Thoracic aorta (tissue), 2 donors: ENCODE results near the gene HMCN1. TPM values are rescaled to one million over a fixed set of nuclear protein-coding genes. Genes with fewer than 3 reads are reported as not detected.

Experiments
- ATAC-seq: fragments of 150-250 bp; one replicate; pipeline ENCODE4 v1.8.0; 2017; ENCODE audit warnings: low read depth; ENCODE audit not compliant: insufficient number of reproducible peaks, low FRiP score
- DNase-seq: peaks from one replicate; pipeline ENCODE4 v3.0.0-alpha.2; 2020; ENCODE audit warnings: low spot score
- H3K27ac ChIP-seq, 2 donors: fragments of 200-600 bp; sonication (generic); 1 replicate in 1 of 2; 2 replicates in 1 of 2; pipeline ENCODE4 v1.5.1; 2016; ENCODE audit warnings: mild to moderate bottlenecking in 2 of 2, moderate library complexity in 2 of 2
- H3K27me3 ChIP-seq: fragments of 200-600 bp; sonication (generic); replicated peaks from 2 replicates; pipeline ENCODE4 v1.6.0; 2016; ENCODE audit warnings: mild to moderate bottlenecking; ENCODE audit not compliant: insufficient read depth
- H3K36me3 ChIP-seq: fragments of 200-600 bp; sonication (generic); one replicate; pipeline ENCODE4 v1.5.1; 2016
- H3K4me1 ChIP-seq, 2 donors: fragments of 200-600 bp; sonication (generic); 1 replicate in 1 of 2; 2 replicates in 1 of 2; pipeline versions ENCODE4 v1.5.1 to v1.6.0; 2016; ENCODE audit warnings: low read depth in 2 of 2, mild to moderate bottlenecking in 1 of 2; ENCODE audit not compliant: control insufficient read depth in 1 of 2
- H3K4me3 ChIP-seq: fragments of 200-600 bp; sonication (generic); 2 replicates; pipeline ENCODE4 v1.5.1; 2016; ENCODE audit warnings: mild to moderate bottlenecking
- H3K9me3 ChIP-seq: fragments of 200-600 bp; sonication (generic); 2 replicates; pipeline ENCODE4 v1.5.1; 2016
- CTCF ChIP-seq: fragments of 200-600 bp; sonication (generic); IDR thresholded peaks from one replicate; pipeline ENCODE4 v1.5.1; 2019; ENCODE audit warnings: antibody characterized with exemption
- total RNA-seq, 2 donors: library from RNA; depleted of rRNA; stranded (reverse); fragments of >200 nt; gene quantifications; one replicate each; pipeline versions ENCODE4 v1.1.0 to v1.2.3, GENCODE V29; 2016

The HMCN1 gene
- total RNA-seq, 2 donors from 2014 or later = 142 to 191 TPM

- TF ChIP-seq CTCF = no peak
- Histone ChIP-seq H3K27ac (peak overlapping the region; percentile 24 to 37), H3K36me3 (no peaks in the 10 kb centered on the region), H3K27me3 (no peaks in the 10 kb centered on the region), H3K4me1 (peaks cover 4 to 45% of the 10 kb centered on the region in 2 donors), H3K9me3 (no peaks in the 10 kb centered on the region), H3K4me3 (no peak overlapping the region)
- ATAC-seq (no peak), DNase-seq (no peak)
These were observed 238.1 kb downstream of the HMCN1 start for GRCh38 chr1:185972096-185972850.

- ATAC-seq (no peak), DNase-seq (no peak)
- Histone ChIP-seq H3K4me1 (peaks cover 2 to 41% of the 10 kb centered on the region in 2 donors), H3K27ac (peak overlapping the region in 1 of 2 donors; percentile 37), H3K4me3 (no peak overlapping the region), H3K27me3 (no peaks in the 10 kb centered on the region), H3K9me3 (no peaks in the 10 kb centered on the region), H3K36me3 (no peaks in the 10 kb centered on the region)
- no peak for TF ChIP-seq CTCF
These were observed 239.5 kb downstream of the HMCN1 start for GRCh38 chr1:185973645-185974044.

GRCh38 chr1:185974367-185975170, 240.4 kb downstream of the HMCN1 start:
- H3K4me3 ChIP-seq = no peak overlapping the region
- no peak for TF ChIP-seq CTCF
- H3K4me1 ChIP-seq = peaks cover 0 to 34% of the 10 kb centered on the region in 2 donors
- H3K27ac ChIP-seq = peak overlapping the region in 1 of 2 donors; percentile 37
- no peak for DNase-seq
- H3K9me3 ChIP-seq = no peaks in the 10 kb centered on the region
- ATAC-seq = no peak
- no peaks in the 10 kb centered on the region for H3K27me3 ChIP-seq
- no peaks in the 10 kb centered on the region for H3K36me3 ChIP-seq

GRCh38 chr1:185980891-185981290, 246.7 kb downstream of the HMCN1 start:
- ATAC-seq = no peak
- peaks cover 20 to 27% of the 10 kb centered on the region in 2 donors for H3K4me1 ChIP-seq
- no peak overlapping the region for H3K4me3 ChIP-seq
- no peak overlapping the region for H3K27ac ChIP-seq
- H3K36me3 ChIP-seq = peaks cover 5% of the 10 kb centered on the region
- no peaks in the 10 kb centered on the region for H3K27me3 ChIP-seq
- no peak for DNase-seq
- no peaks in the 10 kb centered on the region for H3K9me3 ChIP-seq
- no peak for TF ChIP-seq CTCF

- H3K4me1 ChIP-seq = peaks cover 20 to 31% of the 10 kb centered on the region in 2 donors
- ATAC-seq = no peak
- H3K27ac ChIP-seq = peak overlapping the region in 1 of 2 donors; percentile 65
- peaks cover 5% of the 10 kb centered on the region for H3K36me3 ChIP-seq
- no peak for DNase-seq
- H3K9me3 ChIP-seq = no peaks in the 10 kb centered on the region
- TF ChIP-seq CTCF = no peak
- H3K4me3 ChIP-seq = no peak overlapping the region
- no peaks in the 10 kb centered on the region for H3K27me3 ChIP-seq
These were observed 250.1 kb downstream of the HMCN1 start for GRCh38 chr1:185984113-185984836.
